Immature natural killer cell (primary cell): ENCODE results near the gene KLHL15. TPM values are rescaled to one million over a fixed set of nuclear protein-coding genes. Genes with fewer than 3 reads are reported as not detected.

ENCODE experiments used
- DNase-seq, 3 donors: peaks; one replicate each; pipeline ENCODE4 v3.0.0; 2022; ENCODE audit warnings: mixed read lengths in 1 of 3
- H3K27ac Mint-ChIP-seq, 6 donors: one replicate each; pipeline ENCODE4 v1.8.0; 2020; ENCODE audit warnings: mixed read lengths in 6 of 6, mild to moderate bottlenecking in 5 of 6, inconsistent platforms in 4 of 6, moderate library complexity in 3 of 6
- H3K27me3 Mint-ChIP-seq, 3 donors: one replicate each; pipeline ENCODE4 v1.8.0; 2020 to 2021; ENCODE audit warnings: low read depth in 3 of 3, mild to moderate bottlenecking in 3 of 3, mixed read lengths in 3 of 3, moderate library complexity in 3 of 3, inconsistent platforms in 1 of 3
- H3K36me3 Mint-ChIP-seq, 3 donors: one replicate each; pipeline ENCODE4 v1.8.0; 2020; ENCODE audit warnings: mixed read lengths in 3 of 3, inconsistent platforms in 2 of 3, mild to moderate bottlenecking in 2 of 3
- H3K4me1 Mint-ChIP-seq, 2 donors: one replicate each; pipeline ENCODE4 v1.8.0; 2020; ENCODE audit warnings: inconsistent platforms in 2 of 2, mild to moderate bottlenecking in 2 of 2, mixed read lengths in 2 of 2, moderate library complexity in 1 of 2
- H3K4me3 Mint-ChIP-seq, 5 donors: one replicate each; pipeline ENCODE4 v1.8.0; 2020; ENCODE audit warnings: mild to moderate bottlenecking in 5 of 5, mixed read lengths in 5 of 5, inconsistent platforms in 3 of 5, moderate library complexity in 3 of 5
- H3K9me3 Mint-ChIP-seq, 6 donors: one replicate each; pipeline ENCODE4 v1.8.0; 2020; ENCODE audit warnings: mild to moderate bottlenecking in 6 of 6, mixed read lengths in 6 of 6, inconsistent platforms in 4 of 6, moderate library complexity in 3 of 6
- polyA plus RNA-seq, 3 donors: library from polyadenylated mRNA; unstranded; fragments of 300-500 nt; fragmentation: Illumina TruSeq; gene quantifications; one replicate each; pipeline ENCODE4 v1.2.3, GENCODE V29; 2021

The KLHL15 gene
- polyA plus RNA-seq, 3 donors from 2014 or later: 1.6 to 2.4 (median 1.8) TPM

DNA sequence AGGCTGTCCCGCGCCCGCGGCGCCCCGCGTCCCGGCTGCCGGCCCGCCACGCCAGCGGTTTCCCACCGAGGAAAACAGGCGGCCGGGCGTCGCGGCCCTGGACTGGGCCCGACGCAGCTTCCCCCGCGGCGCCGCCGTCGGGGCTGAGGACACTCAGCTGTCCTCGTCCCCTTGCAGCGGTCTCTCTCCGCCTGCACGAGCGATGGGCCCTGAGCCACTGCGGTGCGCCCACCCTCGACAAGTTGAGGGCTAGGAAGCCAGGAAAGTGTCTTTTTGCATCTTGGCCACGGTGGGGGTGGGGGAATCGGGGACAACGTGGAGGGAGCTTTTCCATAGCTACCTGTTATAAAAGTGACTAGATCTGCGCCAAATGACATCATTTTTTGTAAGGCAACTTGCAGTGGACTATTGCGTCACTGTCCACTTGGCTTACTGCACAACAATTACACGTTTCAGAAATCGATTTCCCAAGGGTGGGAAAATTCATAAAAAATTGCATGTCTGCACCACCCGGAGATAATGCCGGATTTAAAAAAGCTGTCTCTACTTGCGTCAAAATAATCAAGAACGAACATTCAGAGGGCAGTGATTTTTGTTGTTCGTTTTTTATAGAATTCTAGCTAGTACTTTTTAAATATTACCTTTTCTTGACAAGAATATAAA, 1.1 kb downstream of the KLHL15 start:
- no peak for DNase-seq
- Mint-ChIP-seq H3K4me3 (peak overlapping the region; percentile 80 to 90 (median 87)), H3K27ac (peak overlapping the region; percentile 88 to 96 (median 90)), H3K4me1 (peaks cover 15 to 34% of the 10 kb centered on the region in 2 donors), H3K9me3 (no peaks in the 10 kb centered on the region), H3K36me3 (peaks cover 0 to 3% (median 3%) of the 10 kb centered on the region in 3 donors), H3K27me3 (peaks cover 5 to 12% (median 6%) of the 10 kb centered on the region in 3 donors)

- H3K4me3 Mint-ChIP-seq: peak overlapping the region; percentile 76 to 90 (median 89)
- H3K27me3 Mint-ChIP-seq: peaks cover 5 to 9% (median 6%) of the 10 kb centered on the region in 3 donors
- H3K9me3 Mint-ChIP-seq: no peaks in the 10 kb centered on the region
- H3K4me1 Mint-ChIP-seq: peaks cover 17 to 41% of the 10 kb centered on the region in 2 donors
- H3K36me3 Mint-ChIP-seq: peaks cover 0 to 3% (median 3%) of the 10 kb centered on the region in 3 donors
- H3K27ac Mint-ChIP-seq: peak overlapping the region in 5 of 6 donors; percentile 40 to 91 (median 88)
- peak; percentile 82 to 88 (median 87) for DNase-seq
Measured at GRCh38 chrX:24024819-24025740, 1.9 kb downstream of the KLHL15 start.

- DNase-seq: no peak
Measured at GRCh38 chrX:24023972-24024669, 2.9 kb downstream of the KLHL15 start.

GRCh38 chrX:24023544-24023943, 3.4 kb downstream of the KLHL15 start:
- Mint-ChIP-seq H3K27me3 (peaks cover 4 to 9% (median 5%) of the 10 kb centered on the region in 3 donors), H3K36me3 (peaks cover 0 to 3% (median 0%) of the 10 kb centered on the region in 3 donors), H3K4me3 (peak overlapping the region; percentile 76 to 90 (median 89)), H3K9me3 (no peaks in the 10 kb centered on the region), H3K4me1 (peaks cover 28 to 49% of the 10 kb centered on the region in 2 donors), H3K27ac (peak overlapping the region in 5 of 6 donors; percentile 42 to 83 (median 58))
- no peak for DNase-seq

More at GRCh38 chrX:24023972-24024669, 2.9 kb downstream of the KLHL15 start:
- Mint-ChIP-seq H3K27ac (peak overlapping the region; percentile 83 to 93 (median 86)), H3K9me3 (no peaks in the 10 kb centered on the region), H3K4me1 (peaks cover 27 to 49% of the 10 kb centered on the region in 2 donors), H3K27me3 (peaks cover 5 to 9% (median 6%) of the 10 kb centered on the region in 3 donors), H3K36me3 (peaks cover 0 to 3% (median 0%) of the 10 kb centered on the region in 3 donors), H3K4me3 (peak overlapping the region; percentile 76 to 90 (median 89))

DNA sequence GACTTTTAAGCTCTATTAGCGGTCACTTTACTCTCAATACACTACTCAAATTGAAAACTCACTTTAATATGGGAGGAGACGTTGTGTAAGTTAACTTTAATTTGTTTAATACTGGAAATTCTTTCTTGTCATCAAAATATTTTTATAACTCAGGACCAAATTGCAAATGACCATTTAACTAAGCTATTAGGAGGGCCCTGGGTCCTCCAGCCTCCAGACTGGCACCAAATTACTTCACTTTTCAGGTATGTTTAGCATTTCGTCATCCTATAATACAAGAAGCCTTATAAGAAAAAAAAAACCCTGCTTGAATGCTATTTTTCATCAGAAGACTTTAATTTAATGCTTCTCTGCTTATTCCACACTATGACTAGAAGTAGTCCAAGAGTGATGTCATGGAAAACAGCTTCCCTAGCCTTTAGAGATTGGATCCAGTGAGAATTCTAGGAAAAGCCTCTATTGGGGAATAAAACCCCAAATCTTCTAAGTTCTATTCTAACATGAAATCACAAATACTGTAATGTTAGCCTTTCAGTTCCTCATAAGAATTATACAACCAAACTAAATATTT, 6.6 kb downstream of the KLHL15 start:
- peaks cover 22 to 50% of the 10 kb centered on the region in 2 donors for H3K4me1 Mint-ChIP-seq
- H3K27ac Mint-ChIP-seq: peak overlapping the region in 5 of 6 donors; percentile 19 to 74 (median 47)
- peaks cover 0 to 3% (median 0%) of the 10 kb centered on the region in 3 donors for H3K36me3 Mint-ChIP-seq
- no peak for DNase-seq
- peaks cover 0 to 5% (median 1%) of the 10 kb centered on the region in 3 donors for H3K27me3 Mint-ChIP-seq
- peak overlapping the region in 1 of 5 donors; percentile 62 for H3K4me3 Mint-ChIP-seq
- no peaks in the 10 kb centered on the region for H3K9me3 Mint-ChIP-seq

DNA sequence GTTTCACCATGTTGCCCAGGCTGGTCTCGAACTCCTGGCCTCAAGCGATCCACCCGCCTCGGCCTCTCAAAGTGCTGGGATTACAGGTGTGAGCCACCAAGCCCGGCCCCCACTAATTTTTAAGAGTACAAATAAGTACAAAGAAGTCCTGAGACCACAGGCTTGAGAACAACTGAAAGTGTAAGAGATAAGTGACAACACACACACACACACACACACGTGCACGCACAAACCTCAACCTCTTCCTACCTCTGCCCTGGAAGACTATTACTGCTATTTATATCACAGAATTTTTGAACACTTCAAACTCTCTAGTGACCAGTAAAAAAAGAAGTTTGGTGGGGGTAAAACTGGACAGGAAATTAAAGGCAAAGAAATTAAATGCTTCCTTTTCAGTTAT, 7.5 kb downstream of the KLHL15 start:
- Mint-ChIP-seq H3K9me3 (no peaks in the 10 kb centered on the region), H3K27ac (peak overlapping the region; percentile 36 to 75 (median 68)), H3K27me3 (peaks cover 0 to 5% (median 2%) of the 10 kb centered on the region in 3 donors), H3K4me1 (peaks cover 24 to 54% of the 10 kb centered on the region in 2 donors), H3K36me3 (peaks cover 0 to 3% (median 0%) of the 10 kb centered on the region in 3 donors), H3K4me3 (peak overlapping the region in 2 of 5 donors; percentile 27 to 53)
- DNase-seq: peak; percentile 28 to 45 (median 28)

GRCh38 chrX:24018809-24019208, 8.2 kb downstream of the KLHL15 start:
- H3K4me1 Mint-ChIP-seq: peaks cover 24 to 55% of the 10 kb centered on the region in 2 donors
- H3K27ac Mint-ChIP-seq: no peak overlapping the region
- H3K4me3 Mint-ChIP-seq: no peak overlapping the region
- no peak for DNase-seq
- H3K27me3 Mint-ChIP-seq: peaks cover 0 to 5% (median 2%) of the 10 kb centered on the region in 3 donors
- H3K9me3 Mint-ChIP-seq: no peaks in the 10 kb centered on the region
- peaks cover 0 to 3% (median 0%) of the 10 kb centered on the region in 3 donors for H3K36me3 Mint-ChIP-seq

- H3K27me3 Mint-ChIP-seq: peaks cover 0 to 5% (median 2%) of the 10 kb centered on the region in 3 donors
- no peaks in the 10 kb centered on the region for H3K9me3 Mint-ChIP-seq
- peak overlapping the region in 1 of 6 donors; percentile 28 for H3K27ac Mint-ChIP-seq
- H3K4me1 Mint-ChIP-seq: peaks cover 17 to 45% of the 10 kb centered on the region in 2 donors
- no peak for DNase-seq
- H3K36me3 Mint-ChIP-seq: peaks cover 0 to 3% (median 0%) of the 10 kb centered on the region in 3 donors
- H3K4me3 Mint-ChIP-seq: no peak overlapping the region
Measured at GRCh38 chrX:24017674-24018073, 9.3 kb downstream of the KLHL15 start.

- H3K4me1 Mint-ChIP-seq: peaks cover 17 to 39% of the 10 kb centered on the region in 2 donors
- peak in 1 of 3 donors; percentile 4 for DNase-seq
Measured at GRCh38 chrX:24014388-24015018, 12.5 kb downstream of the KLHL15 start.

GRCh38 chrX:24012266-24012665, 14.7 kb downstream of the KLHL15 start:
- Mint-ChIP-seq H3K27me3 (peaks cover 0 to 8% (median 2%) of the 10 kb centered on the region in 3 donors), H3K9me3 (no peaks in the 10 kb centered on the region), H3K4me3 (no peak overlapping the region), H3K27ac (no peak overlapping the region), H3K36me3 (peaks cover 0 to 6% (median 6%) of the 10 kb centered on the region in 3 donors), H3K4me1 (peaks cover 17 to 35% of the 10 kb centered on the region in 2 donors)
- DNase-seq: no peak

More at GRCh38 chrX:24014388-24015018, 12.5 kb downstream of the KLHL15 start:
- Mint-ChIP-seq H3K36me3 (peaks cover 0 to 6% (median 6%) of the 10 kb centered on the region in 3 donors), H3K27ac (peak overlapping the region in 3 of 6 donors; percentile 2 to 67 (median 48)), H3K4me3 (no peak overlapping the region), H3K9me3 (no peaks in the 10 kb centered on the region), H3K27me3 (peaks cover 0 to 8% (median 2%) of the 10 kb centered on the region in 3 donors)

DNA sequence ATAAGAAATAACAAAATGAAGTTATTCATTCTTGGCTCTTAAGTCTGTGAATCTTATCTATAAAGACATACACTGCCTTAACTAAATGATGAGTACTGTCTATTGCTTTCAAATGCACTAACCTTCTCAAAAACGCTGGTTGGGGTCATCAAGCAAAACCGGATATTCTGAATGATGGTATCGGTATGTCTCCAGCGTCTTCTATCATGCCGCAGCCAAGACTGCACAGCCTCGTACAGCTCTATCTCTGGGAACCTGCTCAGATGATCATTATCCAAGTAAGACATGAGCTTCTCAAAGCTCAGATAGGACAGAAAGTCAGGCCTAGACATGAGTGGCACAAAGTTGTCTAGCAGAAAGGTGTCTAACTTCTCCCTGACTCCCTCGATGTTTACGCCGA, 21.1 kb downstream of the KLHL15 start:
- H3K27me3 Mint-ChIP-seq: peaks cover 0 to 5% (median 0%) of the 10 kb centered on the region in 3 donors
- peaks cover 13 to 16% of the 10 kb centered on the region in 2 donors for H3K4me1 Mint-ChIP-seq
- DNase-seq: no peak
- no peak overlapping the region for H3K27ac Mint-ChIP-seq
- no peaks in the 10 kb centered on the region for H3K9me3 Mint-ChIP-seq
- H3K36me3 Mint-ChIP-seq: peaks cover 5 to 6% (median 6%) of the 10 kb centered on the region in 3 donors
- H3K4me3 Mint-ChIP-seq: no peak overlapping the region

DNA sequence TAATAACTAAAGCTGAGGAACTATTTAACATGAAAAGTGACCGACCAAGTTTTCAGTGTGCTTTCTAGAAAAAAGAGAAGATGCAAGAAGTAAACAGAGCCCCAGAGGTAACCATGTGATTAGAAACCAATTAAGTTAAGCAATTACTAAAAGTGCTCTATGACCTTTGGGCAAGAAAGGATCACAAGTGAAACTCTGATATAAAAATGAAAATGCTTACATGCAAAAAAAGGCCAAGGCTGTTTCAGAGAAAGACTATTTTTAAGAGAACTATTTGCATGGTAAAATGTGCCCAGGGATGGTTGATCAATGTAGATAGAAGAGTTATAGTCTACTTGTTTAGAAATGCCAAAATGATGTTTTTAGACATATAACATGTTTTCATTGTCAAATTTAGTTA, 22.0 kb downstream of the KLHL15 start:
- H3K4me3 Mint-ChIP-seq: no peak overlapping the region
- H3K4me1 Mint-ChIP-seq: peaks cover 7 to 8% of the 10 kb centered on the region in 2 donors
- peak overlapping the region in 1 of 6 donors; percentile 13 for H3K27ac Mint-ChIP-seq
- peaks cover 2 to 5% (median 2%) of the 10 kb centered on the region in 3 donors for H3K36me3 Mint-ChIP-seq
- H3K27me3 Mint-ChIP-seq: peaks cover 0 to 2% (median 0%) of the 10 kb centered on the region in 3 donors
- DNase-seq: no peak
- H3K9me3 Mint-ChIP-seq: no peaks in the 10 kb centered on the region
